ENCODE data around the gene ZNF526.

DNA sequence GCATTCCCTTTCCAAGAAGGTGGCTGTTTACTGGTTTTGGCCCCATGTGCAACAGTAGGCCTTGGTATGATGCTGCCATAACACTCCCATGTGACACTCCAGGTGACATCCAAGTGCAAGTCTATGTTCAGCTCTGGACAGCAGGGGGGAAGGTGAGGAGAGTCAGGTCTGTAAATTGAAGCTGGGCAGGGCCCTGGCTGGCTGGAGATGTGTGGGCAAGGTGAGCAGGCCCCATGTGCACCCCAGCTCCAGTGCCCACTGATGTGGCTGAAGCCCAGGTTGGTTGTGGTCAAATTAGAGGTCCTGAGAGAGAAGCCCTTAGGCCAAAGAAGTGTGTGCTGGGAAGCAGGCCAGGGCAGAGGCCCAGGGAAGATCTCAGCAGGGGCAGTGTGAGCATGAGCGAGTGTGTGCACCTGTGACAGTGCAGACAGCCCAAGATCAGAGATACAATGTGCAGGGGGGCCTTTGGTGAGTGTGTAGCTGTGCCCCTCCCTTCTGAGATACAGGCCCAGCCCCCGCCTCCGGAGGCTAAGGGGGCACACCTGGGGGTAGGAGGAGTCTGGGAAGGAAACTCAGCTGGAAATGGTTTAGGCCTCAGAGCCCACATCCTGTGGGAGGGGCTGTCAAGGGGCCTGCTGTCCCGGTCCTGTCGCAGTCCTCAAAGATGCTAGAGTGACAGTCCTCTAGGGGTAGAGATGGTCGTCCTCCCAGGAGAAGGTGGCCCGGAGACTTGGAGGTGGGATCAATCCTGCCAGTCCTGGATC, 21.3 kb upstream of the ZNF526 start:
- no peak for TF ChIP-seq SP1 (IDR thresholded peaks at IDR 0.05)
- no peak for TF ChIP-seq SUZ12 (IDR thresholded peaks at IDR 0.05)
- TF ChIP-seq FOXM1 (IDR thresholded peaks at IDR 0.05; ENCODE audit: borderline replicate concordance), result no peak
- no peak for TF ChIP-seq FOXA1 (IDR thresholded peaks at IDR 0.05)
- no peak for TF ChIP-seq LEF1 (IDR thresholded peaks at IDR 0.05; ENCODE audit: borderline replicate concordance)
- no peak for TF ChIP-seq FOXK2 (IDR thresholded peaks at IDR 0.05)
- no peak for TF ChIP-seq ZNF384 (IDR thresholded peaks at IDR 0.05)
- TF ChIP-seq L3MBTL2 (conservative IDR thresholded peaks at IDR 0.05), result no peak
- no peak for TF ChIP-seq ELF4 (IDR thresholded peaks at IDR 0.05)
- no peak for TF ChIP-seq CTBP1 (IDR thresholded peaks at IDR 0.05; ENCODE audit: borderline replicate concordance)
- TF ChIP-seq NFRKB (IDR thresholded peaks at IDR 0.05), result no peak
- no peak for TF ChIP-seq TARDBP (IDR thresholded peaks at IDR 0.05)

All from HEK293T (cell line).